ENCODE data around the gene LRBA.
"Not testable (repeated sequence)": the region's sequence is repeated elsewhere in the genome, so short reads cannot be mapped to it uniquely, and the experiment has no call there.

Gene LRBA

GRCh38 chr4:150997141-150997540 is 17.9 kb downstream of the LRBA start:
- H2AK5ac ChIP-seq (ENCODE audit: low read depth, low read length), result no peak overlapping the region
- H3K4me3 ChIP-seq (ENCODE audit: low read length in 2 of 2), result no peak overlapping the region
- H2BK15ac ChIP-seq (ENCODE audit: low read length), result no peak overlapping the region
- no peak overlapping the region for H3K18ac ChIP-seq (ENCODE audit: low read length)
- no peak overlapping the region for H3K23ac ChIP-seq (ENCODE audit: low read depth, low read length, poor library complexity)
- no peak for DNase-seq (ENCODE audit: low spot score)
- no peak overlapping the region for H3K4me2 ChIP-seq (ENCODE audit: insufficient read depth, low read length, poor library complexity, severe bottlenecking)
- no peak overlapping the region for H2AFZ ChIP-seq (ENCODE audit: low read length)
- H2BK5ac ChIP-seq (ENCODE audit: low read length), result no peak overlapping the region
- no peak overlapping the region for H3K27ac ChIP-seq (replicated peaks; ENCODE audit: low read length)
- no peaks in the 10 kb centered on the region for H3K27me3 ChIP-seq (ENCODE audit: control insufficient read depth in 3 of 3, insufficient read depth in 3 of 3, low read depth in 1 of 3, low read length in 3 of 3)
- no peak overlapping the region for H4K8ac ChIP-seq (ENCODE audit: low read depth, low read length)
- no peak overlapping the region for H2BK12ac ChIP-seq (ENCODE audit: low read length)
- H3K9me3 ChIP-seq (replicated peaks in 1 of 2; ENCODE audit: control insufficient read depth in 2 of 2, insufficient read depth in 1 of 2, low read depth in 1 of 2, low read length in 2 of 2), result no peaks in the 10 kb centered on the region
- H4K91ac ChIP-seq (ENCODE audit: low read depth, low read length, poor library complexity), result no peak overlapping the region
- H3K9ac ChIP-seq (ENCODE audit: low read depth, low read length, poor library complexity), result no peak overlapping the region
- no peak overlapping the region for H2BK120ac ChIP-seq (ENCODE audit: low read depth, low read length)
- H3K36me3 ChIP-seq (replicated peaks in 1 of 2; ENCODE audit: control insufficient read depth in 2 of 2, insufficient read depth in 2 of 2, low read length in 2 of 2), result no peaks in the 10 kb centered on the region
- H3K79me1 ChIP-seq (ENCODE audit: low read depth, low read length), result peaks cover 6% of the 10 kb centered on the region
- H3K4me1 ChIP-seq (ENCODE audit: control insufficient read depth in 2 of 2, insufficient read depth in 1 of 2, low read depth in 1 of 2, low read length in 2 of 2), result peaks cover 0 to 2% of the 10 kb centered on the region in 2 donors
- no peak overlapping the region for H3K4ac ChIP-seq (ENCODE audit: low read length)
- H3K14ac ChIP-seq (ENCODE audit: low read length), result no peak overlapping the region

- Histone ChIP-seq H2BK15ac (ENCODE audit: low read length) (no peak overlapping the region), H3K4me3 (ENCODE audit: low read length in 2 of 2) (no peak overlapping the region), H3K4me2 (ENCODE audit: insufficient read depth, low read length, poor library complexity, severe bottlenecking) (no peak overlapping the region), H2BK5ac (ENCODE audit: low read length) (no peak overlapping the region), H3K23ac (ENCODE audit: low read depth, low read length, poor library complexity) (no peak overlapping the region), H2AFZ (ENCODE audit: low read length) (no peak overlapping the region), H3K36me3 (replicated peaks in 1 of 2; ENCODE audit: control insufficient read depth in 2 of 2, insufficient read depth in 2 of 2, low read length in 2 of 2) (no peaks in the 10 kb centered on the region), H3K4ac (ENCODE audit: low read length) (no peak overlapping the region), H2AK5ac (ENCODE audit: low read depth, low read length) (no peak overlapping the region), H3K18ac (ENCODE audit: low read length) (no peak overlapping the region), H3K4me1 (ENCODE audit: control insufficient read depth in 2 of 2, insufficient read depth in 1 of 2, low read depth in 1 of 2, low read length in 2 of 2) (no peaks in the 10 kb centered on the region), H3K79me1 (ENCODE audit: low read depth, low read length) (peaks cover 5% of the 10 kb centered on the region), H3K9me3 (replicated peaks in 1 of 2; ENCODE audit: control insufficient read depth in 2 of 2, insufficient read depth in 1 of 2, low read depth in 1 of 2, low read length in 2 of 2) (no peaks in the 10 kb centered on the region), H3K14ac (ENCODE audit: low read length) (no peak overlapping the region), H2BK120ac (ENCODE audit: low read depth, low read length) (no peak overlapping the region), H3K27me3 (ENCODE audit: control insufficient read depth in 3 of 3, insufficient read depth in 3 of 3, low read depth in 1 of 3, low read length in 3 of 3) (no peaks in the 10 kb centered on the region), H3K9ac (ENCODE audit: low read depth, low read length, poor library complexity) (no peak overlapping the region), H2BK12ac (ENCODE audit: low read length) (no peak overlapping the region), H4K8ac (ENCODE audit: low read depth, low read length) (no peak overlapping the region), H4K91ac (ENCODE audit: low read depth, low read length, poor library complexity) (no peak overlapping the region), H3K27ac (replicated peaks; ENCODE audit: low read length) (no peak overlapping the region)
- DNase-seq (ENCODE audit: low spot score), result no peak
- no CpG with 5 or more reads among the region's 2 CpGs for WGBS, 2 donors (ENCODE audit: extremely low coverage in 2 of 2, insufficient read length in 2 of 2, insufficient replicate concordance in 1 of 2)
Observed at GRCh38 chr4:150994721-150995120, 20.4 kb downstream of the LRBA start.

GRCh38 chr4:150993577-150993976 is 21.5 kb downstream of the LRBA start:
- H3K4me2 ChIP-seq (ENCODE audit: insufficient read depth, low read length, poor library complexity, severe bottlenecking); H3K9me3 ChIP-seq (replicated peaks in 1 of 2; ENCODE audit: control insufficient read depth in 2 of 2, insufficient read depth in 1 of 2, low read depth in 1 of 2, low read length in 2 of 2); H4K91ac ChIP-seq (ENCODE audit: low read depth, low read length, poor library complexity); H3K4me1 ChIP-seq (ENCODE audit: control insufficient read depth in 2 of 2, insufficient read depth in 1 of 2, low read depth in 1 of 2, low read length in 2 of 2); H3K9ac ChIP-seq (ENCODE audit: low read depth, low read length, poor library complexity); H2BK5ac ChIP-seq (ENCODE audit: low read length); H3K18ac ChIP-seq (ENCODE audit: low read length); H3K4me3 ChIP-seq (ENCODE audit: low read length in 2 of 2); H3K4ac ChIP-seq (ENCODE audit: low read length); DNase-seq (ENCODE audit: low spot score); H3K79me1 ChIP-seq (ENCODE audit: low read depth, low read length); H3K23ac ChIP-seq (ENCODE audit: low read depth, low read length, poor library complexity); H2AFZ ChIP-seq (ENCODE audit: low read length); H2BK12ac ChIP-seq (ENCODE audit: low read length); H4K8ac ChIP-seq (ENCODE audit: low read depth, low read length); H2AK5ac ChIP-seq (ENCODE audit: low read depth, low read length); H3K14ac ChIP-seq (ENCODE audit: low read length); H3K36me3 ChIP-seq (replicated peaks in 1 of 2; ENCODE audit: control insufficient read depth in 2 of 2, insufficient read depth in 2 of 2, low read length in 2 of 2); H2BK15ac ChIP-seq (ENCODE audit: low read length); H3K27me3 ChIP-seq (ENCODE audit: control insufficient read depth in 3 of 3, insufficient read depth in 3 of 3, low read depth in 1 of 3, low read length in 3 of 3); H2BK120ac ChIP-seq (ENCODE audit: low read depth, low read length); H3K27ac ChIP-seq (replicated peaks; ENCODE audit: low read length): not testable (repeated sequence)
- no CpG with 5 or more reads among the region's 3 CpGs for WGBS, 2 donors (ENCODE audit: extremely low coverage in 2 of 2, insufficient read length in 2 of 2, insufficient replicate concordance in 1 of 2)

- H3K79me1 ChIP-seq (ENCODE audit: low read depth, low read length), result peaks cover 6% of the 10 kb centered on the region
- no CpG with 5 or more reads among the region's 2 CpGs for WGBS, 2 donors (ENCODE audit: extremely low coverage in 2 of 2, insufficient read length in 2 of 2, insufficient replicate concordance in 1 of 2)
- H3K14ac ChIP-seq (ENCODE audit: low read length), result no peak overlapping the region
- H3K36me3 ChIP-seq (replicated peaks in 1 of 2; ENCODE audit: control insufficient read depth in 2 of 2, insufficient read depth in 2 of 2, low read length in 2 of 2), result no peaks in the 10 kb centered on the region
- H4K91ac ChIP-seq (ENCODE audit: low read depth, low read length, poor library complexity), result no peak overlapping the region
- no peak overlapping the region for H2AFZ ChIP-seq (ENCODE audit: low read length)
- no peak overlapping the region for H3K4me3 ChIP-seq (ENCODE audit: low read length in 2 of 2)
- no peak overlapping the region for H3K18ac ChIP-seq (ENCODE audit: low read length)
- no peak overlapping the region for H2BK15ac ChIP-seq (ENCODE audit: low read length)
- no peaks in the 10 kb centered on the region for H3K27me3 ChIP-seq (ENCODE audit: control insufficient read depth in 3 of 3, insufficient read depth in 3 of 3, low read depth in 1 of 3, low read length in 3 of 3)
- H2AK5ac ChIP-seq (ENCODE audit: low read depth, low read length), result no peak overlapping the region
- no peak overlapping the region for H3K23ac ChIP-seq (ENCODE audit: low read depth, low read length, poor library complexity)
- no peak overlapping the region for H3K27ac ChIP-seq (replicated peaks; ENCODE audit: low read length)
- no peak overlapping the region for H3K4me2 ChIP-seq (ENCODE audit: insufficient read depth, low read length, poor library complexity, severe bottlenecking)
- no peak for DNase-seq (ENCODE audit: low spot score)
- no peak overlapping the region for H3K9ac ChIP-seq (ENCODE audit: low read depth, low read length, poor library complexity)
- H4K8ac ChIP-seq (ENCODE audit: low read depth, low read length), result no peak overlapping the region
- no peak overlapping the region for H3K4ac ChIP-seq (ENCODE audit: low read length)
- H3K9me3 ChIP-seq (replicated peaks in 1 of 2; ENCODE audit: control insufficient read depth in 2 of 2, insufficient read depth in 1 of 2, low read depth in 1 of 2, low read length in 2 of 2), result no peaks in the 10 kb centered on the region
- H3K4me1 ChIP-seq (ENCODE audit: control insufficient read depth in 2 of 2, insufficient read depth in 1 of 2, low read depth in 1 of 2, low read length in 2 of 2), result no peaks in the 10 kb centered on the region
- H2BK12ac ChIP-seq (ENCODE audit: low read length), result no peak overlapping the region
- H2BK5ac ChIP-seq (ENCODE audit: low read length), result no peak overlapping the region
- no peak overlapping the region for H2BK120ac ChIP-seq (ENCODE audit: low read depth, low read length)
Observed at GRCh38 chr4:150990993-150991392, 24.1 kb downstream of the LRBA start.
